ENCODE measurements around the gene P2RX7. TPM values are rescaled to one million over a fixed set of nuclear protein-coding genes. Genes with fewer than 3 reads are reported as not detected.
A peak's percentile ranks its signal among the peaks of the same experiment; 100 is the strongest.

P2RX7 gene
- total RNA-seq, 1 experiment from 2014 or later = 0.55 TPM

GRCh38 chr12:121175383-121176119 lies 42.9 kb downstream of the P2RX7 start:
- CTCF ChIA-PET = no interaction called here
- Mint-ChIP-seq H3K9me3 (no peaks in the 10 kb centered on the region), H3K36me3 (no peaks in the 10 kb centered on the region), H3K27me3 (ENCODE audit: low read depth) (no peaks in the 10 kb centered on the region), H3K4me1 (peaks cover 4% of the 10 kb centered on the region), H3K4me3 (no peak overlapping the region), H3K27ac (no peak overlapping the region)
- DNase-seq (ENCODE audit: low spot score) (no peak), ATAC-seq (no peak)
- TF ChIP-seq SMAD3 (CRISPR knock-in tag; IDR thresholded peaks at IDR 0.05; ENCODE audit: borderline replicate concordance) = no peak
- TF ChIP-seq NR1H2 (CRISPR knock-in tag; IDR thresholded peaks at IDR 0.05) = no peak
- no peak for TF ChIP-seq RORB (CRISPR knock-in tag; IDR thresholded peaks at IDR 0.05)
- no peak for TF ChIP-seq ELF4 (CRISPR knock-in tag; IDR thresholded peaks at IDR 0.05; ENCODE audit: low read depth)
- no peak for TF ChIP-seq ZNF396 (CRISPR knock-in tag; IDR thresholded peaks at IDR 0.05; ENCODE audit: borderline replicate concordance)
- no peak for TF ChIP-seq ESRRA (CRISPR knock-in tag; IDR thresholded peaks at IDR 0.05; ENCODE audit: borderline replicate concordance)
- no peak for TF ChIP-seq ATF6 (CRISPR knock-in tag; IDR thresholded peaks at IDR 0.05)
- TF ChIP-seq NR2C2 (CRISPR knock-in tag; IDR thresholded peaks at IDR 0.05) = no peak
- no peak for TF ChIP-seq SP1 (CRISPR knock-in tag; conservative IDR thresholded peaks at IDR 0.05)
- TF ChIP-seq, protein P1, sequence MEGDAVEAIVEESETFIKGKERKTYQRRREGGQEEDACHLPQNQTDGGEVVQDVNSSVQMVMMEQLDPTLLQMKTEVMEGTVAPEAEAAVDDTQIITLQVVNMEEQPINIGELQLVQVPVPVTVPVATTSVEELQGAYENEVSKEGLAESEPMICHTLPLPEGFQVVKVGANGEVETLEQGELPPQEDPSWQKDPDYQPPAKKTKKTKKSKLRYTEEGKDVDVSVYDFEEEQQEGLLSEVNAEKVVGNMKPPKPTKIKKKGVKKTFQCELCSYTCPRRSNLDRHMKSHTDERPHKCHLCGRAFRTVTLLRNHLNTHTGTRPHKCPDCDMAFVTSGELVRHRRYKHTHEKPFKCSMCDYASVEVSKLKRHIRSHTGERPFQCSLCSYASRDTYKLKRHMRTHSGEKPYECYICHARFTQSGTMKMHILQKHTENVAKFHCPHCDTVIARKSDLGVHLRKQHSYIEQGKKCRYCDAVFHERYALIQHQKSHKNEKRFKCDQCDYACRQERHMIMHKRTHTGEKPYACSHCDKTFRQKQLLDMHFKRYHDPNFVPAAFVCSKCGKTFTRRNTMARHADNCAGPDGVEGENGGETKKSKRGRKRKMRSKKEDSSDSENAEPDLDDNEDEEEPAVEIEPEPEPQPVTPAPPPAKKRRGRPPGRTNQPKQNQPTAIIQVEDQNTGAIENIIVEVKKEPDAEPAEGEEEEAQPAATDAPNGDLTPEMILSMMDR (IDR thresholded peaks at IDR 0.05) = no peak
- TF ChIP-seq TEAD1 (CRISPR knock-in tag; IDR thresholded peaks at IDR 0.05) = no peak
- no peak for TF ChIP-seq AFF4 (CRISPR knock-in tag; IDR thresholded peaks at IDR 0.05; ENCODE audit: borderline replicate concordance)
- POLR2A ChIA-PET = no interaction called here

DNA sequence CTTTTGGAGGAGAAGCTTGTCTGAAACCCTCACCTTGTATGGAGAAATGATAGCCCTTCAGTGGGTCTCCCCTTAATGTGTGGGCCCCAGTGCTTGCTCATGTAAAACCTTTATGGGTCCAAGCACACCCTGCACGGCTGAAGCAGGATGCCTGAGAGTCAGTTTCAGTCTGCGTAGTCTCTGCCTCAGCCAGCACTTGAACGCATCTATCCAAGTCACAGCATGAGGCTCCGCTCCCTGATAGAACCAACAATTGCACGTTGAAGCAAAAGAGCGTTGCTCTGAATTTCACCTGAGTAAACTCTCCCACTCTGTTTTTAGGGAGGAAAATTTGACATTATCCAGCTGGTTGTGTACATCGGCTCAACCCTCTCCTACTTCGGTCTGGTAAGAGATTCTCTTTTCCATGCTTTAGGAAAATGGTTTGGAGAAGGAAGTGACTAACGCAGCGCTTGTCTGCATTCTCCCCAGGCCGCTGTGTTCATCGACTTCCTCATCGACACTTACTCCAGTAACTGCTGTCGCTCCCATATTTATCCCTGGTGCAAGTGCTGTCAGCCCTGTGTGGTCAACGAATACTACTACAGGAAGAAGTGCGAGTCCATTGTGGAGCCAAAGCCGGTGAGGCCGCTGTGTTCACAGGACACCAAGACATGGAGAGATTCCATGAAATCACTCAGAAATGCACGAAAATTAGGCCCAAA lies 44.3 kb downstream of the P2RX7 start:
- no peaks in the 10 kb centered on the region for H3K27me3 Mint-ChIP-seq (ENCODE audit: low read depth)
- no peak overlapping the region for H3K27ac Mint-ChIP-seq
- peaks cover 4% of the 10 kb centered on the region for H3K4me1 Mint-ChIP-seq
- peak; percentile 48 for ATAC-seq
- no peak overlapping the region for H3K4me3 Mint-ChIP-seq
- 0 out of 2 replicates have a peak, but pooled peaks cover under 1% of the 10 kb centered on the region for H3K36me3 Mint-ChIP-seq
- DNase-seq (ENCODE audit: low spot score) = no peak
- peaks cover under 1% of the 10 kb centered on the region; the same call in 1 of the 2 replicates for H3K9me3 Mint-ChIP-seq
- ChIA-PET CTCF (interaction anchor here (0.6 to 1.0 kb wide), 2 partner anchors 29 to 30 kb away, joined by 3 read pairs; no protein-coding TSS in a partner anchor), POLR2A (no interaction called here)
- TF ChIP-seq, protein P2, sequence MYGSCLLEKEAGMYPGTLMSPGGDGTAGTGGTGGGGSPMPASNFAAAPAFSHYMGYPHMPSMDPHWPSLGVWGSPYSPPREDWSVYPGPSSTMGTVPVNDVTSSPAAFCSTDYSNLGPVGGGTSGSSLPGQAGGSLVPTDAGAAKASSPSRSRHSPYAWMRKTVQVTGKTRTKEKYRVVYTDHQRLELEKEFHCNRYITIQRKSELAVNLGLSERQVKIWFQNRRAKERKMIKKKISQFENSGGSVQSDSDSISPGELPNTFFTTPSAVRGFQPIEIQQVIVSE (CRISPR knock-in tag; IDR thresholded peaks at IDR 0.05; ENCODE audit: borderline replicate concordance) = no peak
- TF ChIP-seq, protein P3, sequence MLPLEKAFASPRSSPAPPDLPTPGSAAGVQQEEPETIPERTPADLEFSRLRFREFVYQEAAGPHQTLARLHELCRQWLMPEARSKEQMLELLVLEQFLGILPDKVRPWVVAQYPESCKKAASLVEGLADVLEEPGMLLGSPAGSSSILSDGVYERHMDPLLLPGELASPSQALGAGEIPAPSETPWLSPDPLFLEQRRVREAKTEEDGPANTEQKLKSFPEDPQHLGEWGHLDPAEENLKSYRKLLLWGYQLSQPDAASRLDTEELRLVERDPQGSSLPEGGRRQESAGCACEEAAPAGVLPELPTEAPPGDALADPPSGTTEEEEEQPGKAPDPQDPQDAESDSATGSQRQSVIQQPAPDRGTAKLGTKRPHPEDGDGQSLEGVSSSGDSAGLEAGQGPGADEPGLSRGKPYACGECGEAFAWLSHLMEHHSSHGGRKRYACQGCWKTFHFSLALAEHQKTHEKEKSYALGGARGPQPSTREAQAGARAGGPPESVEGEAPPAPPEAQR (CRISPR knock-in tag; IDR thresholded peaks at IDR 0.05) = no peak
- TF ChIP-seq PRRX2 (CRISPR knock-in tag; IDR thresholded peaks at IDR 0.05) (no peak), AR (CRISPR knock-in tag; IDR thresholded peaks at IDR 0.05) (no peak), FOXP4 (CRISPR knock-in tag; IDR thresholded peaks at IDR 0.05) (no peak)
- TF ChIP-seq, protein P4, sequence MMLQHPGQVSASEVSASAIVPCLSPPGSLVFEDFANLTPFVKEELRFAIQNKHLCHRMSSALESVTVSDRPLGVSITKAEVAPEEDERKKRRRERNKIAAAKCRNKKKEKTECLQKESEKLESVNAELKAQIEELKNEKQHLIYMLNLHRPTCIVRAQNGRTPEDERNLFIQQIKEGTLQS (CRISPR knock-in tag; conservative IDR thresholded peaks at IDR 0.05) = no peak
